ENCODE data around the gene TTN.
A peak's percentile ranks its signal among the peaks of the same experiment; 100 is the strongest.
"Not testable (repeated sequence)": the region's sequence is repeated elsewhere in the genome, so short reads cannot be mapped to it uniquely, and the experiment has no call there.

Gene TTN

GRCh38 chr2:178674122-178674521, 133.1 kb downstream of the TTN start:
- in situ Hi-C loops (cut with HindIII; ENCODE audit: low pct_unique_long_range_greater_than_20kb, low sequenced_read_pairs) = no loop called here
- TF ChIP-seq JUND (IDR thresholded peaks at IDR 0.05; ENCODE audit: low read depth) = no peak
- peak in 1 of 2 experiments; percentile 10 for DNase-seq (ENCODE audit: low read depth in 1 of 2, low spot score in 1 of 2)

DNA sequence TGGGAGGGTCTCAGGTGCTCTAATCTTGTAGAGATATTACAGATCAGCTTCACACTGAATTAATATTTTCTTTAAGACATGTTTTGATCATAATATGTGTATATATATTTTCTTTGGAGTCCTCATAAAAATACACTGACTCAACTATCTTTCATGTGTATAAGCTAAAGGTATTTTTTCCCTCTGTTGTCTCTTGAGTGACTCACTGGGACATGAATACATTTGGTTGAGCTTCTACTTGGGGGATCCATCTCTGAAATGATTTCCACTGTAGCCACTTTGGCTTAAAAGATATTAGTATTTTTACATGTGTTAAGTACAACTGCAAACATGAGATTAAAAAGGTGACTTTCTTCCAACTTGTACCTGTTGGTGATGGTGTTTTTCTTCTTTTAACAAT, 140.8 kb downstream of the TTN start:
- no peak for TF ChIP-seq JUND (IDR thresholded peaks at IDR 0.05; ENCODE audit: low read depth)
- no peak for DNase-seq (ENCODE audit: low read depth in 1 of 2, low spot score in 1 of 2)
- in situ Hi-C loops (cut with HindIII; ENCODE audit: low pct_unique_long_range_greater_than_20kb, low sequenced_read_pairs) = no loop called here

DNA sequence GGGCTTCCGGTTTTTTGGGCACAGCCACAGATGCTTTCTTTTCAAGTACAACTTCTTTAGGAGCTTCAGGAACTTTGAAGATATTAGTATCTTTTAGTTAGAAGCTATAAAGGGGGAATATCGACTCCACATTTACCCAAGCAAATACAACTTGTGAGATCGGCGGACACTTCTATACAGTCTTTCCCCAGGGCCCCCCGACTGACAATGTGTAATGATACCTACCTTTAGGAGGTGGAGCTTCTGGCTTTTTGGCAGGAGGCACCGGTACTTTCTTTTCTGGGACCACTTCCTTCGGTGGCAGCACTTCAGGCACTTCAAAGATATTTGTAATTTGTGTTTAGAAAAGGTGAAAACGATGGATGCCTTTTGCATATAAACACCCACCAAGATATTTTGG, 148.7 kb downstream of the TTN start:
- in situ Hi-C loops (cut with HindIII; ENCODE audit: low pct_unique_long_range_greater_than_20kb, low sequenced_read_pairs) = not testable (repeated sequence)

GRCh38 chr2:178650554-178650953, 156.7 kb downstream of the TTN start:
- no peak for TF ChIP-seq JUND (IDR thresholded peaks at IDR 0.05; ENCODE audit: low read depth)
- DNase-seq (ENCODE audit: low read depth in 1 of 2, low spot score in 1 of 2) = peak in 1 of 2 experiments; percentile 37
- in situ Hi-C loops (cut with HindIII; ENCODE audit: low pct_unique_long_range_greater_than_20kb, low sequenced_read_pairs) = no loop called here

More for the DNA sequence above, 148.7 kb downstream of the TTN start:
- DNase-seq (ENCODE audit: low read depth in 1 of 2, low spot score in 1 of 2) = not testable (repeated sequence)

GRCh38 chr2:178644919-178645318, 162.3 kb downstream of the TTN start:
- in situ Hi-C loops (cut with HindIII; ENCODE audit: low pct_unique_long_range_greater_than_20kb, low sequenced_read_pairs) = no loop called here
- no peak for TF ChIP-seq JUND (IDR thresholded peaks at IDR 0.05; ENCODE audit: low read depth)
- DNase-seq (ENCODE audit: low read depth in 1 of 2, low spot score in 1 of 2) = no peak

DNA sequence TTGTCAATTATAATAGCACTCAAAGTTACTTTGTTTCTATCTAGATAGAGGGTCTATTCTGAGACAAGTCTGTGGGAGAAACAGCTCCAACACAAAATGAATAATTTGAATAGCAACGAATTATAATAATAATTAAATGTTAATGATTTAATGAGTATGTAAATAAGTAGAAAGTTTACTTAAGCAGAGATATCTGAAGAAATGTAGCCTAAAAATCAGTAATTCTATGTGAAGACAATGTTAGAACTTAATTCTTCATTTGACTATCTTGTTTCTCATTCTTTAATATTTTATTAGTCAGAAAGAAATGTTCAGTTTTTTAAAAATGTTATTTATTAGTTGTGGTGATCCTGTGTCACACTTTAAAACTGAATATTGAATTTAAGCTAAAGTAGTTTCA, 165.7 kb downstream of the TTN start:
- in situ Hi-C loops (cut with HindIII; ENCODE audit: low pct_unique_long_range_greater_than_20kb, low sequenced_read_pairs) = no loop called here
- TF ChIP-seq JUND (IDR thresholded peaks at IDR 0.05; ENCODE audit: low read depth) = no peak
- no peak for DNase-seq (ENCODE audit: low read depth in 1 of 2, low spot score in 1 of 2)

DNA sequence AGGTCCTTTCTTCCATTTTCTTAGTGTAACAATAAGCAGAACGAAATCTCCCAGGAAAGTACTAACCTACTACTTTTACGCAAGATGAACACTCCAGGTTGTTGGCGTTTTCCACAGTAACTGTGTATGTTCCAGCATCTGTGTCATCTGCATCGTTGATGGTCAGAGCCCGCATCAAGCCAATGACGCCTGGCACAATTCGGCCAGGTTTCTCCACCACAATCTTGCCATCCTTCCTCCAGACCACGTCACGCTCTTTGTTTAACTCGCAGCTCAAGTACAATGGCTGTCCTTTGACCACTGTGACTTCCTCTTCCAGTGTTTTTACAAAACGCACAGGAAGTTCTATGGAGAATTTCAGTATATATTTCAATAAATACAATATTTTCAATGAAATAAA, 171.3 kb downstream of the TTN start:
- DNase-seq (ENCODE audit: low read depth in 1 of 2, low spot score in 1 of 2) = no peak
- no peak for TF ChIP-seq JUND (IDR thresholded peaks at IDR 0.05; ENCODE audit: low read depth)
- in situ Hi-C loops (cut with HindIII; ENCODE audit: low pct_unique_long_range_greater_than_20kb, low sequenced_read_pairs) = no loop called here

DNA sequence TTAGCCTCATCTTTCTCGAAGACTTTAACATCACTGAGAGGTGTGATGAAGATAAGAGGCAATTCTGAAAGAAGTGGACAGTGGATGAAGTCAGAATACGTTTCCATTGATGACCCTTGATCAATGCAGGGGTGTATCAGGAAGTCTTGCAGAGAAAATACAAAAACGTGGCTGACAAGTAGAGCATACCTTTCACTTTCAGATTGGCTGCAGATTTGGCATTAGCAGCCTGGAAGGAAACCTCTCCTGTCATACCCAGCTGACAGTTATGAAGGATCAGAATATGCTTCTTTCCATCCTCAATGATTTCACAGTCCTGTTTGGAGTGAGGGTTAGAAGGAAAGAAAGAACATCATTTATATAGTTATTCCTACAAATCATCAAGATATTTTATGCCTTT, 174.5 kb downstream of the TTN start:
- no peak for TF ChIP-seq JUND (IDR thresholded peaks at IDR 0.05; ENCODE audit: low read depth)
- no peak for DNase-seq (ENCODE audit: low read depth in 1 of 2, low spot score in 1 of 2)
- in situ Hi-C loops (cut with HindIII; ENCODE audit: low pct_unique_long_range_greater_than_20kb, low sequenced_read_pairs) = no loop called here

DNA sequence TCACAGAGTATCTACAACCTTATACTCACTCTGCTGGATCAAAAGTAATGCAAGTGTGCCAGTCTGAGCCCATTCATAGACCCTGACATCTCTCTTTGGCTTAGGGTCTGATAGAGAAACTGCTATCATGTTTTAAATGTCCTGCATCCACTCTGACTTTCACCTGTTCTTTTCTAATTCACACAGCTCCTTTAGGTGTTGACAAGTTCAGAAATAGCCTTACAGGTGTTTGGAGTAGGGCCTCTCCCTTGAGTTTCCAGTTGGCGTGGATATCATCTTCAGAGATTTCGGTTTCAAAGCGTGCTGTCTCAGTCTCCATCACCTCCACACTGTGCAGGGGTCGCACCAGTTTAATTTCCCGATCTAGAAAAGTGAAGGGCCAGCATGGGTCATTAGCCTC, 176.6 kb downstream of the TTN start:
- DNase-seq (ENCODE audit: low read depth in 1 of 2, low spot score in 1 of 2) = no peak
- in situ Hi-C loops (cut with HindIII; ENCODE audit: low pct_unique_long_range_greater_than_20kb, low sequenced_read_pairs) = no loop called here
- TF ChIP-seq JUND (IDR thresholded peaks at IDR 0.05; ENCODE audit: low read depth) = no peak

- no peak for DNase-seq (ENCODE audit: low read depth in 1 of 2, low spot score in 1 of 2)
- no peak for TF ChIP-seq JUND (IDR thresholded peaks at IDR 0.05; ENCODE audit: low read depth)
- in situ Hi-C loops (cut with HindIII; ENCODE audit: low pct_unique_long_range_greater_than_20kb, low sequenced_read_pairs) = no loop called here
Measured at GRCh38 chr2:178629463-178629862, 177.8 kb downstream of the TTN start.

- no peak for TF ChIP-seq JUND (IDR thresholded peaks at IDR 0.05; ENCODE audit: low read depth)
- in situ Hi-C loops (cut with HindIII; ENCODE audit: low pct_unique_long_range_greater_than_20kb, low sequenced_read_pairs) = no loop called here
- DNase-seq (ENCODE audit: low read depth in 1 of 2, low spot score in 1 of 2) = no peak
Measured at GRCh38 chr2:178628605-178629004, 178.6 kb downstream of the TTN start.

DNA sequence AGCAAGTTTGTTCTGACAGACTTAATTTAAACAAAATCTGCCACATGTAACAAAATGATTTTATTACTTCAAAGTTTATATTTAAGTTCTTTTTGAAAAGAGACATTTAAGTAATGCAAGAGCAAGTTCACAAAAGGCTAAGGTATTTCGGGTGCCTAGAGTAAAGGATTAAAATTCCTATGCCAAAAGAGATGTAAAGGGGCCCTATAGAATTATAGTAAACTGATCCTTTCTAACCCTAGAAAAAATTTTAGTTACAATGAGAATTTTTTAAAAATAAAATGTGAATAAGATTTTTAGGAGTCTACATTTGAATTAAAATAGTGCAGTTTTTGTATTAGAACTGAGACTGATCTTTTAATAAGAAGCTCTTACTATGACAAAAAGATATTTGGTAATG, 179.8 kb downstream of the TTN start:
- DNase-seq (ENCODE audit: low read depth in 1 of 2, low spot score in 1 of 2) = no peak
- no peak for TF ChIP-seq JUND (IDR thresholded peaks at IDR 0.05; ENCODE audit: low read depth)
- in situ Hi-C loops (cut with HindIII; ENCODE audit: low pct_unique_long_range_greater_than_20kb, low sequenced_read_pairs) = no loop called here

GRCh38 chr2:178615969-178616368, 191.3 kb downstream of the TTN start:
- no peak for TF ChIP-seq JUND (IDR thresholded peaks at IDR 0.05; ENCODE audit: low read depth)
- DNase-seq (ENCODE audit: low read depth in 1 of 2, low spot score in 1 of 2) = no peak
- in situ Hi-C loops (cut with HindIII; ENCODE audit: low pct_unique_long_range_greater_than_20kb, low sequenced_read_pairs) = no loop called here

DNA sequence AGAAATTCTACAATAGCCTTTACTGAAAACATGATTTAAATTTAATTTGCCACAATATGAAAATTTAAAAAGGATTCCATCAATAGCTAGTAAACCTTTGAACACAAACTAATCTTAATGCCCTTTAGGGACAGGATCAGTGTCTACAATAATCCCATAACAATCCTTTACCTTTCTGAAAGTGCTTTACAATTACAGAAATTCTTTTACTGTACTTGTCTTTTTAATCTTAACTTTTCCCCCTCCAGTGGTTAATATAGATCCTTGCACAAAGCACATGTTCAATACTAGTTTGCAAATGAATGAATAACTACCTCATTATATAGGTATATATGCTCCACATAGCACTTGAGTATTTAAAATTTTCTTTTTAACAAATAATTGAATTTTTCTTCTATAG, 204.3 kb downstream of the TTN start:
- DNase-seq (ENCODE audit: low read depth in 1 of 2, low spot score in 1 of 2) = no peak
- TF ChIP-seq JUND (IDR thresholded peaks at IDR 0.05; ENCODE audit: low read depth) = no peak
- in situ Hi-C loops (cut with HindIII; ENCODE audit: low pct_unique_long_range_greater_than_20kb, low sequenced_read_pairs) = no loop called here
